ENCODE measurements around the gene MICU1. TPM values are rescaled to one million over a fixed set of nuclear protein-coding genes. Genes with fewer than 3 reads are reported as not detected.
"Not testable (repeated sequence)": the region's sequence is repeated elsewhere in the genome, so short reads cannot be mapped to it uniquely, and the experiment has no call there.

The MICU1 gene
- polyA plus RNA-seq, 5 donors: 50.6 to 67.7 (median 58.6) TPM

DNA sequence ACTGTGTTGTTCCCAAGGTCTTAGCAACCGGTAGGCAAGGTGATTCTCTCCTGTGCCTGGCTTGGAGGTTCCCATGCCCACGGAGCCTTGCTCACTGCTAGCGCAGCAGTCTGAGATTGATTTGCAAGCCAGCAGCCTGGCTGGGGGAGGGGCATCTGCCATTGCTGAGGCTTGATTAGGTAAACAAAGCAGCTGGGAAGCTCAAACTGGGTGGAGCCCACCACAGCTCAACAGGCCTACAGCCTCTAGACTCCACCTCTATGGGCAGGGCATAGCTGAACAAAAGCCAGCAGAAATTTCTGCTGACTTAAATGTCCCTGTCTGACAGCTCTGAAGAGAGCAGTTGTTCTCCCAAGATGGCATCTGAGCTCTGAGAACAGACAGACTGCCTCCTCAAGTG, 230.3 kb downstream of the MICU1 start:
- DNase-seq: not testable (repeated sequence)

DNA sequence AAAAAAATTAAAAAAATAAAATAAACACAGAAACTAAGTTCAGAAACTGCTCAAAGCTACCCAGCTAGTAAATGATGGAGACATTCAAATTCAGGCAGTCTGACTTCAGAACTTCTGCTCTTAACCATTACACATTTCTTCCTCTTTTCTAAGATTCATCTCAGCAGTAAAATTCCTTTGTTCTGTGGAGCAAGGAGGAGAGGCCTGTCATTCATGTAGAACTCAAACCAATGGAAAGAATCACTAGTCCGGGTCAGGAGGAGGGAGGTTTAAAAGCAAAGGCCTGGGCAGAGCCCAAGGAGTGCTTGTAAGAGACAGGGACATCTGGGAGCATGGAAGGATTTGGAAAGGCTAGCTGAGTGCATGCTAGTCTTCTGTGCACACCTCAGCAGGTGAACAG, 233.3 kb downstream of the MICU1 start:
- DNase-seq: no peak

DNA sequence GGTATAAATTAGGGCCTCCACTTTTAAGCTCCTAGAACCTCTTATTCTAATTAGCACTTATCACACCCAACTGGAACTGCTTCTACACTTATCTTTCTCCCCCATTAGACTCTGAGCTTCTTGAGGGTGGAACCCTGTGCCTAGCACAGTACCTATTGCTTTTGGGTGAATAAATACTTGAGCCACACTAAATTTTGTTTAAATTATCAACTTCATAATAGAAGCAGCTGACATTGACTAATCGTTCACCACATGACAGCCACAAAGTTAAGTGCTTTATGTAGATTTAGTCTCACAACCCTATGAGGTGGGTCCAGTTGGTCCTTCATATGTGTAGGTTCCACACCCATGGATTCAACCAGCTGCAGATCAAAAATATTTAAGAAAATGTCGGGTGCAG, 235.1 kb downstream of the MICU1 start:
- DNase-seq: no peak

DNA sequence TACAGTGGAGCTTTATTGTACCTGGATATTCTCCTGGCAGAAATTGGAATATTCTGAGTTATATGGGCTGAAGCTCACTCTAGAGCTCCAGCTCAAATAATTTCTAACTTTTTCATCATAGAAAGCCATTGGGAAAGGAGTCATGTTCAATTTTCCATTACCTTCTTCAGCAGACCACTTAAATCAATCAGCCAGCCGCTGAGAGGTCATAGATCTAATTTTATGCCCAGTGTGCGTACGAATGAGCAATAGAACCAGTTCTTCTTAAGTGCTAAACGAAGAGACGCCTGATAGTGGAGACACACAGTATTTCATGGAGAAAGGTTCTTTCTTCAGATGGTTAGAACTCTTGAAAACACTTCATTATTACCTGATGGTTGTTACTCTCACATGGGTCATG, 236.2 kb downstream of the MICU1 start:
- no peak for DNase-seq

DNA sequence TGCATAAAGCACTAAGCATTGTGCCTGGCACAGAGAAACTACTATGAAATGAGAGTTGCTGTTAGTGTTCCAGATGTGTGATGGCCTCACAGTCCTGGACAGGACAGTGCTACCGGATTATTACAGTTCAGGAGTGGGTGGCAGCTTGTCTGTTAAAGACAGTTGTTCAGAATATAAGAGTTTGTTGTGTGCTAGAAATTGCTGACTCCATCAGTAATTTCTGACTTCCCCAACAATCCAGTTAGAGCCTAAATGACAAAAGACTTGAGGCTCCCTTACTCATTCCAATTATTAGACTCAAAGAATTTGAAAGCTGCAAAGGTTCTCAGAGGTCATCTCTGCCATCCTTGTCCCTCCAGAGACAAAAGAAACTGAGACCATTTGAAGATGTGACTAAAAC, 236.9 kb downstream of the MICU1 start:
- no peak for DNase-seq

DNA sequence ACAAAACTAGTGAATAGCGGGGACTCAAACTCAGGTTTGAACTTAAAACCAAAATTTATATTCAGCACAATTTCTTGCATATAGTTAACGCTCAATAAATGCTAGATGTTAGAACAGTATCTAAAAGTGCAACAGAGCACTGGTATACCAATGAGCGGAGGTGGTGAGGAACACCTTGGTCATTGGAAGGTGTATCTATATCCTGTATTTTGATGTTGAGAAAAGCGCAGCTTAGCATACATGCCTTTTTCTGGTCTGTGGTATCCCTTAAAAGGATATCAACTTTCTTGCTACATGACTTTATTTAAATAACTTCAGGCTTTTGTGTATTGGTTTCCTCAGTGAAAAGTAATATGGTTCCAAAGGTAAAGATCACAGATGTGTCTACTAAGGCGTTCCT, 237.8 kb downstream of the MICU1 start:
- DNase-seq: no peak

DNA sequence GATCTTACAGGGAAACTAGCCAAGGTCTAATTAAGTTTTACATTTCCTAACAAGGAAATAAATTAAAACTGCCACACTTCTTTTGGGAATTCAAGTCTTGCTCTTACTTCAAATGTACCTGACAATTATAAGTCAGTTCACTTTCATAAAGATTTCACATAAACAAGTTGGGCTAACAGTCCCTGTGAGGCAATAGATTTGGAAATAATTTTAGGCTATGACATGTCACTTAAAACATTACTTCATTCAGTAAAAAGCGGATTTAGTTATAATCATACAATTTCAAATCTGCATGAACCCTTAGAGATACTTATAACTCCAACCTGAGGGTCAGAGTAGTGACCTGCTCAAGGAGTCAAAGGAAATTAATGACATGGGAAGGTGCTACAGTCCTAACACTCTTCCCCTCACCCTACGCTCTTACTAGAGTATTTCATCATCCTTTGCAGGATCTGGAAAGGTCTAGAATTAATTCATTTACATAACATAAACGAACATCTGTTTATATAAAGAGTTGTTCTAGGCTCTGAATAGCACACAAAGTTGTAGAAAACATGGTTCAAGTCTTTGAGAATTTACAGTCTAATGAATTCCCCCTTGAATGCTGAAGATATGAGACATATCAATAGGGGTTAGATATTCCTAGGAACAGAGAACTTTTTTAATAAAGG, 238.8 kb downstream of the MICU1 start:
- no peak for DNase-seq

DNA sequence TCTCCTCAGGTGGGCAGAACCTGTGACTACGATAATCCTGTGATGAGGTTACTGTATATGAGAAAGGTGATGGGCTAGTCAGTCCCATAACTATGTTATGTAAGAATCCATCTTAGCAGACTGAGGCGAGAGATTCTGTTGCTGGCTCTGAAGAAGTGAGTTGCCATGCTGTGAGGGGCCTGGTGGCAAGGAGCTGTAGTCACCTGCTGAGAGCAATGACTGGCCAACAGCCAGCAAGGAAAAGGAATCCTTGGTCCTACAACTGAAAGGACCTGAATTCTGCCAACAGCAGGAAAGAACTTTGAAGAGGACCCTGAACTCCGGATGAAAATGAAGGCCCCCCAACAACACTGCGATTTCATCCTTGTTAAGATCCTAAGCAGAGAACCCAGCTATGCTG, 240.2 kb downstream of the MICU1 start:
- no peak for DNase-seq

DNA sequence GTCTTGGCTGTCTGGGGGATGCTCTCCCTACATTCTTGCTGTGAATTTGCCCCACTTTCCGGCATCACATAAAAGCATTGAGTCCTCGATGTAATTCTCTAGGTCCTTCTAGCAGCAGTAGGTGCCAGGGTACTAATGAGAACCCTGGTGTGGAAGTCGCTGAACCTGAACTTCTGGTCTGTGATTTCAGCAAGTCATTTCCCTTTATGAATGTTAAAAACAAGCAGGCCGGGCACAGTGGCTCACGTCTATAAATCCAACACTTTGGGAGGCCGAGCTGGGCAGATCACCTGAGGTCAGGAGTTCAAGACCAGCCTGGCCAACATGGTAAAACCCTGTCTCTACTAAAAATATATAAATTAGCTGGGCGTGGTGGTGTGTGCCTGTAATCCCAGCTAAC, 240.9 kb downstream of the MICU1 start:
- DNase-seq: peak; percentile 5 to 7

DNA sequence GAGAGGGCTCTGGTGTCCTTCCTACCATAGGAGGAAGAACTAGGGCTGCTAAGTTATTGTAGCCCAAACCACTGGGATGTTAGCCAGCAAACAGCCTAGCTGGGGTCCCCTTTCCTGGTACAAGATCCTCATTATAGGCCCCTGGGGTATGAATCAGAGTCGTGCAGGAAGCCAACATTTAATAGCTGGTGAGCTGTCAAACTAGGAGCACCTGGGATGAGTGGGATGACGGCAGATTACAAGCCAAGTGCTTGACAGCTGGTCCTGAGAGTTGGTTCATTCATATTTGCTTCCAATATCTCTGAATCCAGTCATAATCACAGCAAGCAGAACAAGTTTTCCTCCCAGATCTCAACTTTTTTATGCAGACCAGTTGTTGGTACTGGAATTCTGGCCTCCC, 246.1 kb downstream of the MICU1 start:
- DNase-seq: no peak

DNA sequence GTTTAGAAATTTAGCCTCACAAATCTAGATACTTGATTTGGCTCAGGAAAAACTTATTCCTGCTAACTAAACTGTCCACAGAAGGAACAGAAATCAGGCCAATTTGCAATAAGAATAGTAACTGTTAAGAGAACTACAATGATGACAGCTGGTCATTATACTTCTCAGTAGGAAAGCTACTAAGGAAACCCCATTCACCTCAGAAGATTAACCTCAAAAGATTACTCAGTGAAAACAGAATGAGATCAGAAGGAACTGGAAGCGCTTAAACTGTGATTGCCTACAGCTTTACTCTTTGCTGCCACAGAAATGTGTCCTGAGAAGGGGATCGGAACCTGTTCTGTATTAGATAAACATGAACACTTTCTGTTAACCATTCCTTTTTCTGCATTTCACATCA, 246.8 kb downstream of the MICU1 start:
- no peak for DNase-seq

DNA sequence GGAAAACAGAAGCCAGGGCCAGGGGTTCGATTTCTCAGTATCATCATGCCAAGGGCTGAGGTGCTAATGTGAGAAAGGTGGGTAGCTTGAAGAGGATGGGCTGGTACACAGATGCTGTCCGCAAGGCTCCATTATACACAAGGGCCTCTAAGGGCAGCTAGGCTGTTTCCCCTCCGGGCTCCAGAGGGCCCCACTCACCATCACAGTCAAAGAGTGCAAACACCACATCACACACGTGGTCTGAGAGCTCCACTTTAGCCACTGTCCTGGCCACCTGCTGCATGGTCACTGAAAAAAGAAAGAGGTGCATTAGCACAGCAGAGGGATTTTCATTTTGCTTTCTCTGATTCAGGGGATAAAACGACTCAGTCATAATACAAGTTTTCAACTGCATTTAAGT, 250.3 kb downstream of the MICU1 start:
- DNase-seq: no peak

DNA sequence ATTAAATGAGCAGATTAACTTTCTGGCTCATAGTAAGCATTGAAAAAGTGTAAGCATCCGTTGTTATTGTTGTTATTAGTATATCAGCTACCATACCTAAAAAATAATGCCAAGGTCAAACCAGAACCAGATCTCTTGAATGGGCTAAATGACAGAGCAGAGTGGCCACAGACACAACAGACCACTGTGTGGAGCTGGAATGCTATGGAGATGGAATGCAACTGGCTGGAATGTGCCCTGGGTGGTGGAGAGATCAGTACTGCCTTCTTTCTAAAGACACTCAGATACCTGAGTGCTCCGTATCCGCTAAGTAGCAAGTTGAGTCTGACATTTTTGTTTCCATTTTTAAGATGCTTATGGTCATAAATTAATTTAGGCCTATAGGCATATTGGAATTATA, 250.7 kb downstream of the MICU1 start:
- no peak for DNase-seq

DNA sequence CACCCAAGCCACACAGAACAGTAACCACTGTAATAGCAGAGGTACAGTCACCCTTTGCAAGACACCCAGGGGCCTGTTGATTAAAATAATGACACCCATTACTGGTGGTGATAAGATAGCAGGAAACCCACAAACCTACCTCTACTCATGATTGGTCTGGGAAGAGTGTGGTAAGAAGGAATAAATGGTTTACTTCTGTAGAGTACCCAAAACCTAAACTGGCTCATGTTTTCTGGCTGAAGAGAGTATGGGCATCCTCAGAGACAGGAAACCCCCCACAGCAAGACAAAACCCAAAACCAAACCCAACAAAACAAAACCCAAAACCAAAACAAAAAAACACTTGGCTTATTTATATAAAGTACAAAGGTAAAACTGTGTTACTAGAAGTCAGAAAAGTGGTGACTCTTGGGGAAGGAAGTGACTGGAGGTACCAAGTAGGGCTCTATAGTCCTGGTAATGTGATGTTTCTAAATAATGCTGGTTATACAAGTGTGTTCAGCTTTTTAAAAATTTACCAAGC, 255.6 kb downstream of the MICU1 start:
- DNase-seq: no peak

DNA sequence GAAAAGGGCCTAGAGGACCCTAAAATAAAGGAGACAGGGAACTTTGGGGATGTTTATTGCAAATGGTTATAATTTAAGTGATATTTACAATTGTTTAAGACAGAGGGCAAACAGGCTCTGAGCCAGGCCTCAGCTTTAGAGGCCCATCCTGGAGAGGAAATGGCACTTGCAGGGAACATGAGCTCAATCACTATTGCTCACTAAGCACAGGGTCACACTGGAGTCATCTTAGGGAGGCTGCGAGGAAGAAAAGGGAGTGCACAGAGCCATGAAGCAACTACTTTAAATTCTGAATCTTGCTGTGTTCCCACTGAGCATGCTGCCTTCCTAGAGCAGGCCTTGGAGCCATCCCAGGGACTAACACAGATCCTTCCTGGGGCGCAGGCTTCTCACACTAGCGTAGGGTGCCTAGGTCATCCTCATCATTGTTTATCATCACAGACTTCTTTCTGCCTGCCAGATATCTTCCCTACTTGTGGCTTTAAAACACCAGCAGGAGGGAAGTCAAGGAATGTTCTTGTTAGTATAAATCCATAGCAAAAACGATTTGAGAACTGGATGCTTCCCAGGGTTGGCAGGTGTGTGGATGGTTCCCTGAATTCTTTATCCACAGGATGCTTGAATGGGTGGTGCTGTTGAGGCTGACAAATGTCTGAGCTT, 258.4 kb downstream of the MICU1 start:
- DNase-seq: no peak

DNA sequence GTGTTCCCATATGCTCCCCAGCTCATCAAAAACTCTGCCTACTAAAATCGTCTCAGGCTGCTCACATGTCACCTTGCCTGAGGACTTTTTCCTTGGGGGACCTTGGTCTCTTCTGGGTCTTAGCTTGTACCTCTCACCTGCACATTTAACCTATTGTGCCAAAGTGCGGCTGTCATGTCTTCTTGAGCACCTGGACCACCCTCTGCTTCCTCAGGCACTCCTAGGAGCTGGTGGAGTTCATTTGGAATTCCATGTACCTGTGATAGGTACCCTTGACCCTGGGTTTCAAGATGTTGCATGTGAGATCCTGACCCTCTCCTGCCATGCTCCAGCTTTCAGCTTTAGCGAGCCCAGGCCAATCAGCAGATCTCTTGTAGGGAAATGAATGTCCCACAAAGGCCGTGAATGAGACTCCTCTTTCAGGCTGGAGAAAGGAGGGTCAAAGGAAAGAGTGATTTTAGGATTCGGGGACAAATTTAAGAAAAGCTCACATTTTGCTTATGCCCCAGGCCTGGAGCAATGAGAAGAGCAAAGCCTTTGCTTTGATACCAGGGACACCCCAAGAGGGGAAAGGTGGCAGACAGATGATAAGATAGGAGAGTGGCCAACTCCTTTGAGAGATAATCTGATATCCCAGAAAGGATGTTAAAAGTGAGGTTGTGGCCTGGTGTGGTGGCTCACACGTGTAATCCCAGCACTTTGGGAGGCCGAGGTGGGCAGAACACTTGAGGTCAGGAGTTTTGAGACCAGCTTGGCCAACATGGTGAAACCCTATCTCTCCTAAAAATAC, 260.6 kb downstream of the MICU1 start:
- DNase-seq: no peak

DNA sequence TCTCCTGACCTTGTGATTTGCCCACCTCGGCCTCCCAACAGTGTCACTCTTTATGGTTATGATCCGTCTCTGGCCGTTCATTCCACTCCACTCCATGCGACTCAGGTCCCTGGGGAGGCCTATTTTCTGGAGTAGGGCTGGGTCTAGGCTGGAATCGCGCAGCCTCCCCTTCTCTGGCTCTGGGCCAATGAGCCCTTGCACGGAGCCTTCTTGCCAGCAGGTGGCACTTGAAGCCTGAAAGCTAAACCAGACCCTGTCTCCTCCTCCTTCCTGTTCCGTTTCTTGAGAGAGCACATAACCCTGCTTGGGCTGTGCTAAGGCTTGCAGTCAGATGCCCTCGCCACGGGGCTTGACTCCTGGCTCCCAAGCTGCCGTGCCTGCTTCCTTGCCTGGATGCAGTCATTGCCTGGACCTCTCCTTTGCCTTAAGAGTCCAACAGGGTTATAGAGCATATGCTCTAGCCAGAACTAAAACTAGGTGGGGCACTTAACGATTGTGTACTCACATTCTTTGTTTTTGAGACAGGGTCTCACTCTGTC, 261.6 kb downstream of the MICU1 start:
- DNase-seq: peak; percentile 82 to 86

DNA sequence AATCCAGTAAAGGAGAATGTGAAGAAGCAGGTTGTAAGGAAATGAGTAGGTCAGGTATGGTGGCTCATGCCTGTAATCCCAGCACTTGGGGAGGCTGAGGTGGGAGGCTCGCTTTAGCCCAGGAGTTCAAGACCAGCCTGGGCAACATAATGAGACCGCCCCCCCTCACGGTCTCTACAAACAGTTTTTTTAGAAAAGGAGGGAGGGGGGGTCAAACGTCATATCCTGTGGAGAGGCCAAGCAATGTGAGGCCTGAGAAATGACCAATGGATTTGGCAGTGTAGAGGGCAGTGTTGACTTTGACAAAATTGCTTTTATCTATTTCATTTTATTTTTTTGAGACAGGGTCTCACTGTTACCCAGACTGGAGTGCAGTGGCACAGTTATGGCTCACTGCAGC, 268.9 kb downstream of the MICU1 start:
- DNase-seq: no peak

DNA sequence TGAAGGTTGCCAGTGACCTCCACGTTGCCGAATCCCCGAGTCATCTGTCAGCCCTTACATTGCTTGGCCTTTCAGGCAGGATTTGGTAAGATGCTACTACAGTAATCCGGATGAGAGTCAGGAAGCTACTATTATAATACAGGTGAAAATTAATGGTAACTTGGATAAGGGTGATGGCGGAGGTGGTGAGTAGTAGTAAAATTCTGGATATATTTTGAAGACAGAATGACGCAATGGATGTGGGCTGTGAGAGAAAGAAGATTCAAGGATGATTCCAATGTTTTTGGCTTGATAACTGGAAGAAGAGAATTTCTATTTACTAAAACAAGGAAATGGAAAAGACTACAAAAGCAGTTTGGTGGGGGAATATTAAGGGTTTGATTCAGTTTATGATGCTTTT, 269.8 kb downstream of the MICU1 start:
- no peak for DNase-seq

DNA sequence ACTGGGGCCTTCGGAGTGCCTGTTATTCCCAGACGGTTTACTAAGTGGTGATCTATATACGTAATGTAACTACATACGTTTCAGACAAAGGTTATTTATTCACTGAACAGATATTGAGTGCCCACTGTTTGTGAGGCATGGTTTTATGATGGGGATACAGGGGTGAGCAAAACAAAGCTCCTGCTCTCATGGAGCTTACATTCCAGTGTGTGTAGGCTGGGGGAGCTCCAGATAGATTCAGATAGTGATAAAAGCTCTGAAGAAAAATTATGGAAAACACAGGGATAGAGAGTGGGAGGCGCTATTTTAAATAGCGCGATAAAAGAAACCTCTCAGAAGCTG, 270.7 kb downstream of the MICU1 start:
- DNase-seq: no peak

DNA sequence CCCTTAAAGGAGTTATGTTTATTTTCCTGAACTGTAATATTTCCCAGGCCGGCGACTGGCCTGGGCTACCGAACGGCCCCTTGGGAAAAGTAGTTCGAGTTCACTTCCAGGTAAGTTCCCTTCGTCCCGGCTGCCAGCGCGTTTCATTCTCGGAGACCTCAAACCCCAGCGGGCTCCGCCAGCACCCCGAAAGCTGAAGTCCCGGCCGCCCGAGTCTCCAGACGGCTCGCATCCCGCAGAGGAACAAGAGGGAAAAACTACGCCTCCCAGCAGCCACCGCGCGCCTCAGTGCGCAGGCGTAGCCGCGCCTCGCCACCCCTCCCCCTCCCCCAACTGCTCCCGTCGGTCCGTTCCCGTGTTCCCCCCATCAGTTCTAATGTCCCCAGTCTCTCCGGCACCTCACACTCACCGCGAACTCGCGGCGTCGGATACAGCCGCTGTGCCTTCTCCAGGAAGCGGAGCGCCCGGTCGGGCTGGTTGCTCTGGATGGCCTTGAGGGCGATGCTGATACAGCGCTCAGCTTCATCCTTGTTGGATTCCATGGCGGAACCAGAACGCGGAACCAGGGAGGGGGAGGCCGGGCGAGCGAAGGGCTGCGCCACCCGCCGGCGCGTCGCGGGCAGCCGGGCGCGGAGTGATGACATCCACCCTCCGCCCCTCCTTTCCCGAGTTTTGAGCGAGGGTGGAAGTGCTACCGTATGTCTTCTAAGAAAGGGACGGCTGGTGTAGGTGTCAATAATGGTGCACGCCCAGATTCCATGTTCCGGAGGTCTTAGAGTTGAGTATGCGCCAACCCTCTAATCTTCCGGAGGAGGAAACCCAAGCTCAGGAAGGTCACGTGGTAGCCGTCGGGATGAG, 271.3 kb downstream of the MICU1 start, which contains the start of gene DNAJB12:
Gene DNAJB12, minus strand, starts transcription at position 564 of the 858 bp plus-strand sequence. Its CDS starts 22 bp downstream, at position 542.
- peak; percentile 94 to 95 for DNase-seq

DNA sequence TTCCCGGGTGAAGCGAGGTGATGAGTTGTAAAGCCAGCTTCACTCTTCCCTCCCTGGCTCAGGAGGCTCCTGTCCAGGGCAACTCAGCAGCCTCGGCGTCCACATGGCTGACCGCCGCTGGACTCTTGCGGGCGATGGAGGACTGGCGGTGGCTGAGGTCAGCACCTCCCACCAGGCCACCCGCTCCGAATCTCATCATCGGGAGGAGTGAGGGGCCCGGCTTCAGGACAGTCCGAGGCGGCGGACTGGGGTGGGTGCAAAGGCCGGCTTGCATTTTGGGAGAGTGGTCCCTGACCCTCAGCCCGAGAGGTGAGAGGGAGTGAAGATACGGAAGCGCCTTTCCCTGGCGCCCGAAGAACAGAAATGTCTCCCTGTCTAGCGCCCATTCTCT, 271.9 kb downstream of the MICU1 start:
- DNase-seq: no peak
